PFSK-1 (cell line): ENCODE data around the gene DYNAP.

Experiments
- FOXP2 ChIP-seq: optimal IDR thresholded peaks from 2 replicates; pipeline ENCODE3; 2011; ENCODE audit warnings: borderline replicate concordance, control low read depth, inconsistent platforms; ENCODE audit not compliant: insufficient read depth; ENCODE audit errors: extremely low read length, extremely low read depth
- POLR2AphosphoS5 ChIP-seq: IDR thresholded peaks from 2 replicates; pipeline ENCODE4 v1.6.1; 2012; ENCODE audit warnings: low read depth, mild to moderate bottlenecking, control low read depth, low read length, moderate library complexity
- SIN3A ChIP-seq: IDR thresholded peaks from 2 replicates; pipeline ENCODE4 v1.6.1; 2012; ENCODE audit warnings: mild to moderate bottlenecking, low read length, moderate library complexity, borderline replicate concordance; ENCODE audit not compliant: insufficient read depth
- TAF1 ChIP-seq: IDR thresholded peaks from 2 replicates; pipeline ENCODE4 v1.6.1; 2012; ENCODE audit warnings: low read length, control low read depth, borderline replicate concordance; ENCODE audit not compliant: insufficient read depth
- TF ChIP-seq, protein P1 (sequence below), 2 experiments: IDR thresholded peaks; 2 replicates each; pipeline versions ENCODE4 v1.6.1 to v1.8.0; 2011 to 2012; ENCODE audit warnings: low read depth in 2 of 2, low read length in 2 of 2, control low read depth in 1 of 2, inconsistent platforms in 1 of 2, mild to moderate bottlenecking in 1 of 2, moderate library complexity in 1 of 2; ENCODE audit not compliant: insufficient read depth in 1 of 2

The DYNAP gene

DNA sequence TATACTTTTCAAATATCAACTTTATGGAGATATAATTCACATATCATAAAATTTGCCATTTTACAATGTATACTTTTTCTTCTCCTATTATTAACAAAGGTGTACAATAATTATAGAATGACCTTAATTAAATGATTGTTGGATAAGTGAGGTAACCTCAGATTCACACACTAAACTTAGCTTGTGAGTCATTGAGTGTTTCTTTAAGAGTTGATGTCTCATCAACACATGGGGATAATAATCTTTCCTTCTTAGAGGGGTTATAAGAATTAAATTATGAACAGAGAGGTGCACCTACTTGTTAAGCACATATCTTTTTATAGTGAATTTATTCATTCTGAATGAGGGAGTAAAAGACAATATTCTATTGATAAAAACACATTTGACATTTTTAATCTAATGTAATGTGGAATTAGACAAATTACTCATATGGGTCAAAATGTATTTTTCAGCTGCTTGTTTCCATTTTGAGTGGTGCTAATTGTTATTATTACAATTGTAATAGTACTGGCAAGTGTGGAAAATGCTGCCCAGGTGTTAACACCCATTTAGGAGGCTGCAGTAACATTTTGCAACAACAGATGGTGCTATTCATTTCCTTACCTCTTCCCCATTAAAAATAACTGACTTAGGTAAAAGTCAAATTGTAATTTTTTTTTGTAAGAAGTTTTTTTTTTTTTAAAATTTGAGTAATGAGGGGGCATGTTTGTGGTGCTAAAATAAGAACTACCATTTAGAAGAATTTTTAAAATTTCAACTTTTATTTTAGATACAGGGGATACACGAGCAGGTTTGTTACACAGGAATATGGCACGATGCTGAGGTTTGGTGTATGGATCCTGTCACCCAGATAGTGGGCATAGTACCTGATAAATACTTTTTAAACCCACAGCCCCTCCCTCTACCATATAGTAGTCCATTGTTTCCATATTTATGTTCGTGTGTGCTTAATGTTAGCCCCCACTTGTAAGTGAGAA is 32.1 kb upstream of the DYNAP start:
- TF ChIP-seq, protein P1, sequence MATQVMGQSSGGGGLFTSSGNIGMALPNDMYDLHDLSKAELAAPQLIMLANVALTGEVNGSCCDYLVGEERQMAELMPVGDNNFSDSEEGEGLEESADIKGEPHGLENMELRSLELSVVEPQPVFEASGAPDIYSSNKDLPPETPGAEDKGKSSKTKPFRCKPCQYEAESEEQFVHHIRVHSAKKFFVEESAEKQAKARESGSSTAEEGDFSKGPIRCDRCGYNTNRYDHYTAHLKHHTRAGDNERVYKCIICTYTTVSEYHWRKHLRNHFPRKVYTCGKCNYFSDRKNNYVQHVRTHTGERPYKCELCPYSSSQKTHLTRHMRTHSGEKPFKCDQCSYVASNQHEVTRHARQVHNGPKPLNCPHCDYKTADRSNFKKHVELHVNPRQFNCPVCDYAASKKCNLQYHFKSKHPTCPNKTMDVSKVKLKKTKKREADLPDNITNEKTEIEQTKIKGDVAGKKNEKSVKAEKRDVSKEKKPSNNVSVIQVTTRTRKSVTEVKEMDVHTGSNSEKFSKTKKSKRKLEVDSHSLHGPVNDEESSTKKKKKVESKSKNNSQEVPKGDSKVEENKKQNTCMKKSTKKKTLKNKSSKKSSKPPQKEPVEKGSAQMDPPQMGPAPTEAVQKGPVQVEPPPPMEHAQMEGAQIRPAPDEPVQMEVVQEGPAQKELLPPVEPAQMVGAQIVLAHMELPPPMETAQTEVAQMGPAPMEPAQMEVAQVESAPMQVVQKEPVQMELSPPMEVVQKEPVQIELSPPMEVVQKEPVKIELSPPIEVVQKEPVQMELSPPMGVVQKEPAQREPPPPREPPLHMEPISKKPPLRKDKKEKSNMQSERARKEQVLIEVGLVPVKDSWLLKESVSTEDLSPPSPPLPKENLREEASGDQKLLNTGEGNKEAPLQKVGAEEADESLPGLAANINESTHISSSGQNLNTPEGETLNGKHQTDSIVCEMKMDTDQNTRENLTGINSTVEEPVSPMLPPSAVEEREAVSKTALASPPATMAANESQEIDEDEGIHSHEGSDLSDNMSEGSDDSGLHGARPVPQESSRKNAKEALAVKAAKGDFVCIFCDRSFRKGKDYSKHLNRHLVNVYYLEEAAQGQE (IDR thresholded peaks at IDR 0.05; ENCODE audit: insufficient read depth in 1 of 2, low read depth in 2 of 2, low read length in 2 of 2), result no peak
- TF ChIP-seq FOXP2 (no peak), SIN3A (no peak), TAF1 (no peak), POLR2AphosphoS5 (no peak)

DNA sequence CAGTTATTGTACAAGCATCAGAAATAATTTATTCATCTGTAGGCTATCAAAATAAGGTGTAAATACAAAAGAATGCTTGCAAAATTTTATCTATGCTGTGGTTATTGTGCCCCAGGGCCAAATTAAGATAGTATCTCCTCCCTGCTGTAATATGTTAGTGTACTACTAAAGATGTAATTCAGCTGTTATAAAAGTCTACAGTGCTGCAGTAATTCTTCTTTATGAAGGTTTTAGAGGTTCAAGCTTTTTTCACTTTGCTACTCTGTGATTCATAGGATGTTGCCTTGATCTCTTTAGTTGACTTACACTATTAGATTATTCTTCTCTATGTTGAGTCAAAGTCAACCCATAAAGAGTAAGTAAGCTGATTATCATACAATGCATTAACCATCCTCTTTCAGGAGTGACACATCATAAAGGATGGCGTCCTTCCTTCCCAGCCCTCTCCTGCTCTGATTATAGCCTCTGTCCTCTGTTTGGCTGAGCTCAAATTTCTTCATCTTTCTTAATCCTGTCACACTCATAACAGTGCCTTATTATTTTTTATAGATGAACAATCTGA is 29.3 kb upstream of the DYNAP start:
- TF ChIP-seq SIN3A (no peak), TAF1 (no peak), FOXP2 (no peak), POLR2AphosphoS5 (no peak)
- TF ChIP-seq, protein P1 (IDR thresholded peaks at IDR 0.05; ENCODE audit: insufficient read depth in 1 of 2, low read depth in 2 of 2, low read length in 2 of 2), result no peak

DNA sequence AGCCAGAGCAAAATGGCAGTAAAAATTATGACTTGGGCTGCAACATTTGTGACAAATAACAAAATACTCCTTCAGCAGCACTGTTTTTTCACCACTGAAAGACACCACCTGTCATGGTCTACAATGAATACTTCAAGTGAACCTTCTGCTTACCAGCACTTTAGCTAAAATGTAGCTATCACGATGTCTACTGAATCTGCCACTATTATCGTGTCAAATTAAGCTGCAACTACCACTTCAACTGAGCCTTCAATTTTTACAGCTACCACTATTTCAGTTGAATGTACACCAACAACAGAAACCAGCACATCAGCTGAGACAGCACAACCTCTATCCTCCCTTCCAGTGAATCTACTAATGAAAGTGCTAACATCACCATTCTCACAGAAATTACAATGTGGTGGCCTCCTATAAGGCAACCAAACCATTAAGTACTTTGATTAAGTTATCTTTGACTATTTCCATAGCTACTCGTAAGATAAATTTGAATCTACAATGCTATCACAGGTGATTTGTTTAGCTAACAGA is 10.8 kb upstream of the DYNAP start:
- TF ChIP-seq FOXP2 (no peak), POLR2AphosphoS5 (no peak), SIN3A (no peak)

DNA sequence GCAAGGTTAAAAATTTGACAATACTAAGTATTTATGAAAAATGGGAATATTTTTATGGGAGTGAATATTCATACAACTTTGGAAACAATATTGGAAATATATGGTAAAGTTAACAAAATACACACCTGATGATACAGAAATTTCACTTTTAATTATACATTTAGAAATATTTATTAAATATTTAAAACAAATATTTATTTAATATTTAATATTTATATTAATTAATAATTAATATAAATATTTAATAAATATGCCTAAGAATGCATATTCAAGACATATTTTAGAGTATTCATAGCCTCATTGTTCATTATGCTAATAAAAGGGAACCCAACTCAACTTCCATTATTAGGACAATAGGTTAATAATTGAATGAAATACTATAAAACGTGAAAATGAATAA is 7.0 kb upstream of the DYNAP start:
- TF ChIP-seq TAF1, result no peak

DNA sequence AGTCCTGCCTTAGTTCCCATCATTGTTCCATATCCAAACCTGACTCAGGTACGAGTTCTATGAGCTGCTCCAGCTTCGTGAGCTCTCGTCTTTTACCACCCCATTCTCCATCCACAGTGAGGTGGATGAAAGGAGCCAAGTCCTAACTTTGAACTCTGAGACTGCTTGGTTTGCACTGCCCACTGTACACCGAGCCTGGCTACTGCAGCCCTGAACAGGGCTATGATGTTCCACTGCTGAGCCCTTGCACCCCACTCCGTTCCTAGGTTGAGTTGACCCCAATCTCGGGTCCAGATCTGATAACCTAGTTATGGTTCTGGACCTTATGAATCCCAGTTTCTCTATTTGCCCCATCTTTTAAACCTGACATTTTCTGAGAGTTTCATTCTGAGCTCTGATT is 5.3 kb upstream of the DYNAP start:
- TF ChIP-seq POLR2AphosphoS5, result no peak
- no peak for TF ChIP-seq SIN3A
- TF ChIP-seq, protein P1 (IDR thresholded peaks at IDR 0.05; ENCODE audit: insufficient read depth in 1 of 2, low read depth in 2 of 2, low read length in 2 of 2), result no peak
- no peak for TF ChIP-seq TAF1
- TF ChIP-seq FOXP2, result no peak

DNA sequence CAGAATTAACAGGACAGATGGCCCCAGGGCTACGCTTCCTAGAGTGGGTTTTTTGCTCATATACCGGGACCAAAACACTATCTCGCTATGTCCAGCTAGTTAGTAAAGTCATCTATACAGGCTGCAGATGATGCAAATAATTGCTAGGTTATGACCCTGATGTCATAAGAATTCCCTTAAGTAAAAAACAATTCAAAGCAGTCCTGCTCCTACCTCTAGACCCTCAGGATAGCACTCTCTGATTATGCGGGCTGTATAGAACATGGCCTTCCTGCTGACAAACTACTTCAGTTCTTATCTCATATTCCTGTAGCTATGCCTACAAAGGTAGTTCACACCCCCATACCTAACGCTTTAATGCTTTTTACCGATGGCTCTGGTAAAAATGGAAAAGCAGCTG is 13.2 kb downstream of the DYNAP start:
- TF ChIP-seq, protein P1 (IDR thresholded peaks at IDR 0.05; ENCODE audit: insufficient read depth in 1 of 2, low read depth in 2 of 2, low read length in 2 of 2), result no peak
- no peak for TF ChIP-seq TAF1
